Medulla oblongata (tissue), 1 donor: ENCODE measurements around the gene IQGAP3.

ENCODE experiments used
- DNase-seq: peaks from one replicate; pipeline ENCODE4 v3.0.0-alpha.2; 2015; ENCODE audit errors: extremely low spot score

The IQGAP3 gene

GRCh38 chr1:156540955-156541354 is 31.4 kb downstream of the IQGAP3 start:
- no peak for DNase-seq

- no peak for DNase-seq
Measured at GRCh38 chr1:156539818-156540355, 32.5 kb downstream of the IQGAP3 start.

DNA sequence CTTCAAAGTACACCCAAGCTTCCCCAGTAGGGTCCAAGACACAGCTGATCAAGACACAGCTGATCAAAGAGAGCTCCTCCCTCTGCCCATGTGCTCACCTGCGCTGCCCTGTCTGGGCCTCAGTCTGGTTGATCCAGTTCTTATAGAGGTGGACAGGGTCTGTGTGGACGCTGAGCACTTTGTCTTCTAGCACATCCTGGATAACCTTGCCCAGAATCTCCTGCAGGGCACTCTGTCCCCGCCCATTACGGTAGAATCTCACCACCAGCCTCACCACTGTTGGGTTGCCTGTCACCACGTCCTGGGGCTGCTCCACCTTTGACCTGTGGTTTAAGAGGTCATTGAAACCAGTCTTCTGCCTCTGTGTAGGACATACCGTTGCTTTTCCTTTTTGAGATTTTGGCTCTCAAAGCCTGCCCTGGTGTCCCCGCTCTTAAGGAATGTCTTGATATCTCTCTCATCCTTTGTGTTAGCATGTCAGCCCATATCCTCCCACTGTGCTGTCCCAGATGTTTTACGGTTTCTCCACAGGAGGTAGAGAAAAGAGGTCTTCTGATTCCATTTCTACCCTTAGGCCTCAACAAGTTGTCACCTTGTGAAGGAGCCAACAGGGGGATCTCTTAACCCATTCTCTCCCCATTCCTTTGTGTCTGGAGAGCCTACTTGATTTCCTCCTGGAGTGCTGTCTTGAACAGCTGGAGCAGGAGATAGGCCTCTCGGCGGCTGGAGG is 33.5 kb downstream of the IQGAP3 start:
- no peak for DNase-seq

GRCh38 chr1:156537027-156537426 is 35.3 kb downstream of the IQGAP3 start:
- DNase-seq = no peak

DNA sequence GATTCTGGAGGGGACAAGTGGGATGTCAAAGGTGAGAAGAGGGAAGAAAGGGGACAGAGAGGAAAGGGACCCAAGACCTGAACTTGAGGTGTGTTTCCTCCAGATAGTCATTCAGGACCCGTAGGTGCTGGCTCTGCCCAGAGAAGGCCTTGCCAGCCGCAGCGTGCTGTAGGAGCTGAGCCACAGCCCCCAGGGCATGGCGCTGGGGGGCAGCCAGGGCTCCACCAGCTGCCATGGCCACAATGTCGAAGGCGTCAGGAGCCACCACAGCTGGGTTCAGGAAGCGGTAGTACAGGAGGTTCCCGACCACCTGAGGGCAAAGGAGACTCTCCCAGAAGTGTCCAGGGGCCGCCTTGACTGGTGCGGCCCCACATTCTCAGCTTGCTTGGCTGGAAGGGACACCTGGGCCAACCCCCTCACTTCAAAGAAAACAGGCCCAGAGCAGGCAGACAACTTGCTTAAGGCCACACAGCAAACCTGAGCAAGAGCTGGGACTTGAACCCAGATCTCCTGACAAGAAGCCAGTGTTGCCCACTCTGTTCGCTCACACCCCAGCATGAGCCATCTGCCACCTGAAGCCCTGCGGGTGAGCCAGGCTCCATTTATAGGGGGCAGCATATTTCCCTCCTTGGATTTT is 37.8 kb downstream of the IQGAP3 start:
- no peak for DNase-seq

DNA sequence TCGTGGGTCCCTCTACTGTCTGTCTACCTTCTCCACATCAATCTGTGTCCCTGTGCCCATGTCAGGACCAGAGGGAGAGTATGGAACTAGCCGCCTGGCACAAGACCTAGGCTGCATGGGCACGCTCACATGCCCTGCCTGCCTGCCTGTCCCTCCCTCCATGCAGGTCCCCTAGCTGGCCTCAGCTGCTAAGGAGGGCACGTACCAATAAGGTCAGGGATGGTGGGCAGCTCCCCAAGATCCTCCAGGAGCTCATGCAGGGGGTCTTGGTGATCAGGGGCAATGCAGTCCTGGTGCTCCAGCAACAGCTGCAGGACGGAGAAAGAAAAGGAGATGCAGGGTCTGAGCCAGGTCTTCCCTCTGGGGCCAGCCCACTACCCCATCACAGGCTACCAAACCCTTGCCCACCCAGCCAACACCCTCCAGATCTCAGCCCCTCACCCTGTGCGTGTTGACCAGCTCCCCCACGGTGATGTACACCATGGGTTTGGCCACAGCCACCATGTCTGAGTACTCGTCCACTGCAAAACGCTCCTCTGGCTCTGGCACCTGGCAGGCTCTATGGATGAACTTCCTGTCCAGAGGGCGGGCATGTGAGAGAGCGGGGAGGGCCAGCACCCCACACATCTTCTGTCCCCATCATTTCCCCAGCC is 38.7 kb downstream of the IQGAP3 start:
- DNase-seq = no peak

GRCh38 chr1:156532374-156532773 is 40.0 kb downstream of the IQGAP3 start:
- no peak for DNase-seq

- DNase-seq = no peak
Measured at GRCh38 chr1:156530006-156530405, 42.4 kb downstream of the IQGAP3 start.

- DNase-seq = no peak
Measured at GRCh38 chr1:156528875-156529425, 43.4 kb downstream of the IQGAP3 start.

DNA sequence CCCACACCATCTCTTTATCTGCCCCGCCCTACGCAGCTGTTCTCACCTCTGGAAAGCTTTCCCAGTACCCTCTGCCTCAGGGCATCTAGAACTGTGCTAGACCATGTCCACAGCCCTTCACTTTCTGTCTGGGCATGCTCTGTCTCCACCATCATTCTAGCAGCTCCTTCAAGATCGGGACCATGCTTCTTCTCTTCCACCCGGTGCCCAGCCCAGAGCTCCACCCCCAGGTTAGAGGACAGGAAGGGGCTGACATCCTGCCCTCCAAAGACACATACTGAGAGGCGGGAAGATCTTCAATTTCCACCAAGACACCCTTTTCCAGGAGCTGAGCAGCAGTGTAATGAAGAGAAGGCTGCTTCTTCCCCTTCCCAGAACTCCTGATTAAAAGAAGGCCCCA is 44.1 kb downstream of the IQGAP3 start:
- DNase-seq = no peak

- no peak for DNase-seq
Measured at GRCh38 chr1:156527584-156527983, 44.8 kb downstream of the IQGAP3 start.

DNA sequence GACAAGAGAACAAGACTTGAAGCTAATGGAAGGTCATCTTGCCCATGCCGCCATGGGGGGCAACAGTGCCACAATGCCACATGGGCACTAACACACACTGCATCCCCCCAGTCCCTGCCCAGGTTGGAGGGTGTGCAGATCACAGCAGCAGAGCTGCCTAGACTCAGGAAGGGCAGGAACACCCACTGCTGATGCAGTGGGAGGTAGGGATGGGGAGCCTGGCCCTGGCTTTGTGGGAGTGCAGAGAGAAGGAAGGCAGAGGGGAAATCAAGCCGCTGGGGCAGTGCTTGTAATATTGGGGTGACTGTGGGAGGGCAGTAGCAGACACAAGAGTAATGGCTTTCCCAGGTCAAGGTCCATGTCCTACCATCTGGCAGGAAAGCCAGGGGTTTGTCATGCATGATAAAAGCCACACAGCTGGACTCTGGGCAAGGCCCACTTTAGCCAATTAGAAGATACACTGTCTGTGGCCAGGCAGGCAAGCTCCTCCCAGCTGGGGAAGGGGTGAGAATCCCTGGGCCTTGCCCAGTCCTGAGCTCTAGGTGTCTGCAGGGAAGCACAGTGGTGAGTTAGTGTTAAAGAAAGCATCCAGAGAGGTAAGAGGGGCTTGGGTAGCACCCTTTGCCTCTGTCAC is 46.4 kb downstream of the IQGAP3 start:
- DNase-seq = no peak

GRCh38 chr1:156525071-156525501 is 47.3 kb downstream of the IQGAP3 start:
- DNase-seq = no peak

DNA sequence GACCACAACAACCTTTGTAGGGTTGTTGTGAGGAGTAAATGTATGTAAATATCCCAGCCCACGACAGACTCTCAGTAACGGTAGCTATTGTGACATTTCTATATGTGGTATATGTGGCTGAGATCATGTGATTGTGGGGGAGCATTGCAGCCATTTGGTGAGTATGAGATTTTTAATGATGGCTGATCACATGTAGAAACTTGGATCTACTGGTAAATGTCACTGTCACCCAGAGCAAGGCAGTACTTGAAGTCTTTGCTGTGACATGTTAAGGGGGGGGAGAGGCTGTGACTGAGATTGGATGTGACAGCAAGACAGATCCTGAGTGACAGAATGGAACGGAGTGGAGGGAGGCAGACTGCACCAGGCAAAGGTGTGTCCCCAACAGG is 47.9 kb downstream of the IQGAP3 start:
- no peak for DNase-seq

GRCh38 chr1:156523801-156524480 is 48.4 kb downstream of the IQGAP3 start:
- no peak for DNase-seq

DNA sequence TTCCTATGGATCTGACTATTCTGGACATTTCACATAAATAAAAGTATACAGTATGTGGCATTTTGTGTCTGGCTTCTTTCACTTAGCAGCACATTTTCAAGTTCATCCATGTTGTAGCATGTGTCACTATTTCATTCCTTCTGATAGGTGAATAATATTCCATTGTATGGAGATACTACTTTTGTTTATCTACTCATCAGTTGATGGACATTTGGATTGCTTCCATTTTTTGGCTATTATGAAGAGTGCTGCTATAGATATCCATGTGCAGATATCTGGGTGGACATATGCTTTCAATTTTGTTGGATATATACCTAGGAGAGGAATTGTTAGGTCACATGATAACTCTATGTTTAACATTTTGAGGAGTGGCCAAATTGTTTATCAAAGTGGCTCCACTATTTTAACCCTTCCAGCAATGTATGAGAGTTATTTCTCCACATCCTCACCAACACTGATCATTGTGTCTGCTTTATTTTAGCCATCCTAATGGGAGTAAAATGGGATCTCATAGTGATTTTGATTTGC is 49.9 kb downstream of the IQGAP3 start:
- no peak for DNase-seq

GRCh38 chr1:156517748-156518147 is 54.6 kb downstream of the IQGAP3 start:
- no peak for DNase-seq

- DNase-seq = no peak
Measured at GRCh38 chr1:156516821-156517220, 55.5 kb downstream of the IQGAP3 start.

DNA sequence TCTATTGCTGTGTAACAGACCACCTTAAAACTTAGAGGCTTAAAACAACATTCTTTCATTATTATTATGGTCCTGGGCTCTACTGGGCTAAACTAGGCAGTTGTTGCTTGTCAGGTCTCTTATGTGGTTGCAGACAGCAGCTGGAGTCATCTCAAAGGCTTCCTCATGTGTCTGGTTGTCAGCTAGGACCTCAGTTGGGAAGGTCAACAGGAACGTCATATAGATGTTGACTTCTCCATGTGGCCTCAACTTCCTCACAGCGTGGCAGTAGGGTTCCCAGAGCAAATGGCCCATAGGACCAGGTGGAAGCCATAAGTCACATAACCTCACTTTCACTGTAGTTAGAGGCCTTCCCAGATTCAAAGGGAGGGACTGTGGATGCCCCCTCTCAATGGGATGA is 56.4 kb downstream of the IQGAP3 start:
- no peak for DNase-seq

- no peak for DNase-seq
Measured at GRCh38 chr1:156513185-156513584, 59.2 kb downstream of the IQGAP3 start.

DNA sequence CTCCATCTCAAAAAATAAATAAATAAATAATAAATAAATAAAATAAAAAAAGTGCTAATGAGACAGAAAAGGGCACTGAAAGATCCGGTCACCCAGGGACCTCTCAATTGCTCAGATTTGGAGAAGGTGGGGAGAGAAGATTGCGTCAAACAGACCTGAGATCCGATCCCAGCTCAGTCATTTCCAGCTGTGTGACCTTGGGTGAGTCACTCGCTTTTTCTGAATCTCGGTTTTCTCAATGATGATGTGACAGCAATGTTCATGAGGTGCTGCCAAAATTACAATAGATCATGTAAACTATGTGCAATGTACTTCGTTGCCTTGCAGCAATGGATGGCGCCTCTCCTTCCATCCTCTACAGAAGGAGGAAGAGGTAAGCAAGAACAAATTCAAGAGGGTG is 60.7 kb downstream of the IQGAP3 start:
- DNase-seq = no peak
